K562 (cell line): ENCODE data around the gene KIF5C. TPM values are rescaled to one million over a fixed set of nuclear protein-coding genes. Genes with fewer than 3 reads are reported as not detected.
"Not testable (repeated sequence)": the region's sequence is repeated elsewhere in the genome, so short reads cannot be mapped to it uniquely, and the experiment has no call there.

Experiments used
- ATAC-seq: fragments of 200-7000 bp; cut with Tn5 transposase; 3 replicates; pipeline ENCODE4 v1.9.1; 2020; ENCODE audit warnings: moderate library complexity
- BruUV-seq: library from RNA; stranded (reverse); fragments of 400-500 nt; replicated peaks from 2 replicates; lab custom pipeline; 2021; lab: Mats Ljungman, UMichigan
- CTCF ChIA-PET: fragments of 300-600 bp; formaldehyde crosslinking; extraction: SDS; loops from one replicate; lab custom pipeline; 2021; ENCODE audit warnings: low intra/inter-chr PET ratio; lab: Yijun Ruan, JAX
- POLR2A ChIA-PET: fragments of 300-600, 350-650 bp; sonication (Branson Sonifier 250); formaldehyde crosslinking; extraction: SDS; loops from one replicate; lab custom pipeline; 2021; ENCODE audit warnings: antibody characterized with exemption, inconsistent platforms; lab: Yijun Ruan, JAX
- DNase-seq, 4 experiments: peaks; one replicate each; pipeline versions ENCODE4 v3.0.0 to v3.0.0-alpha.2; 2011 to 2018; ENCODE audit warnings: low spot score in 3 of 4, mixed read lengths in 3 of 4; ENCODE audit errors: extremely low read depth in 1 of 4
- FAIRE-seq: peaks from 2 replicates; lab custom pipeline; 2011; peaks lifted over from hg19 to GRCh38; lab: Jason Lieb, UNC
- H2AFZ ChIP-seq: 2 replicates; pipeline ENCODE4 v1.6.0; 2011; ENCODE audit warnings: low read depth, low read length, control low read depth, inconsistent platforms
- H3K27ac ChIP-seq: fragments of 200-600 bp; 3 replicates; pipeline ENCODE4 v1.8.0; 2011; ENCODE audit warnings: low read depth, mild to moderate bottlenecking, control low read depth, inconsistent platforms, low read length, moderate library complexity, mixed read lengths; ENCODE audit errors: extremely low read depth
- H3K27me3 ChIP-seq, 2 experiments: fragments of 300-600 bp in 1 of 2; 2 replicates in 1 of 2; 3 replicates in 1 of 2; pipeline versions ENCODE4 v1.6.0 to v1.8.0; 2011; ENCODE audit warnings: inconsistent platforms in 2 of 2, low read length in 2 of 2, mild to moderate bottlenecking in 1 of 2, mixed read lengths in 1 of 2, moderate library complexity in 1 of 2; ENCODE audit not compliant: control insufficient read depth in 2 of 2, insufficient read depth in 2 of 2
- H3K36me3 ChIP-seq: fragments of 300-600 bp; 3 replicates; pipeline ENCODE4 v1.8.0; 2011; ENCODE audit warnings: mild to moderate bottlenecking, low read length, inconsistent platforms; ENCODE audit not compliant: control insufficient read depth, insufficient read depth
- H3K4me1 ChIP-seq, 2 experiments: fragments of 200-600 bp in 1 of 2; replicated peaks in 1 of 2; 2 replicates in 1 of 2; 3 replicates in 1 of 2; pipeline versions ENCODE4 v1.5.1 to v1.8.0; 2011; ENCODE audit warnings: inconsistent platforms in 2 of 2, low read length in 2 of 2, mild to moderate bottlenecking in 1 of 2, mixed read lengths in 1 of 2, moderate library complexity in 1 of 2; ENCODE audit not compliant: control insufficient read depth in 2 of 2, insufficient read depth in 2 of 2
- H3K4me2 ChIP-seq: 2 replicates; pipeline ENCODE4 v1.6.1; 2011; ENCODE audit warnings: low read length, control low read depth, inconsistent platforms, mixed read lengths; ENCODE audit not compliant: insufficient read depth
- H3K4me3 ChIP-seq: fragments of 200-600 bp; sonication (generic), shearing (Covaris generic); 2 replicates; pipeline ENCODE4 v1.5.1; 2016; ENCODE audit warnings: control low read depth, inconsistent platforms
- H3K79me2 ChIP-seq: fragments of 200-600 bp; 3 replicates; pipeline ENCODE4 v1.8.0; 2011; ENCODE audit warnings: low read length, inconsistent platforms; ENCODE audit not compliant: control insufficient read depth, insufficient read depth
- H3K9ac ChIP-seq, 2 experiments: 2 replicates each; pipeline versions ENCODE4 v1.6.0 to v1.6.1; 2011; ENCODE audit warnings: low read depth in 2 of 2, low read length in 2 of 2, control low read depth in 1 of 2, inconsistent platforms in 1 of 2, mild to moderate bottlenecking in 1 of 2, mixed read lengths in 1 of 2; ENCODE audit not compliant: insufficient read depth in 1 of 2
- H3K9me1 ChIP-seq: one replicate; pipeline ENCODE4 v1.6.0; 2011; ENCODE audit warnings: inconsistent platforms, mild to moderate bottlenecking, low read length, moderate library complexity; ENCODE audit not compliant: control insufficient read depth, insufficient read depth
- H3K9me3 ChIP-seq: replicated peaks from 2 replicates; pipeline ENCODE4 v1.5.1; 2011; ENCODE audit warnings: low read depth, low read length, inconsistent platforms; ENCODE audit not compliant: control insufficient read depth, insufficient read depth
- H4K20me1 ChIP-seq: replicated peaks from 2 replicates; pipeline ENCODE4 v1.6.1; 2011; ENCODE audit warnings: low read length, inconsistent platforms, mixed read lengths; ENCODE audit not compliant: control insufficient read depth, insufficient read depth
- MCM5 ChIP-seq: fragments of 450-650 bp; IDR thresholded peaks from 2 replicates; pipeline ENCODE4 v1.6.1; 2016; ENCODE audit warnings: low read depth
- NCOA1 ChIP-seq: fragments of 450-650 bp; IDR thresholded peaks from 2 replicates; pipeline ENCODE4 v1.6.1; 2016; ENCODE audit warnings: low read depth
- RAD51 ChIP-seq: fragments of 450-650 bp; IDR thresholded peaks from 2 replicates; pipeline ENCODE4 v1.7.1; 2016; ENCODE audit warnings: low read depth, mild to moderate bottlenecking, borderline replicate concordance
- RUNX1 ChIP-seq: sonication (generic); IDR thresholded peaks from 2 replicates; pipeline ENCODE4 v1.6.1; 2016; ENCODE audit warnings: antibody characterized with exemption, low read depth
- WGBS: fragments of 100-300 bp; shearing (Covaris generic); methylation state at CpG from one replicate; pipeline ENCODE4 v1.1.6; 2016; ENCODE audit warnings: low coverage, mixed read lengths; ENCODE audit not compliant: insufficient coverage; ENCODE audit errors: missing lambda C conversion rate; 5-methylcytosine and 5-hydroxymethylcytosine counted together
- in situ Hi-C: fragments of 300-500 bp; cut with MboI; formaldehyde crosslinking; loops from 4 replicates; pipeline ENCODE4 v1.15.0; 2018; ENCODE audit warnings: inconsistent platforms, mixed read lengths
- intact Hi-C: fragments of 100-400 bp; cut with micrococcal nuclease; formaldehyde crosslinking; loops from 2 replicates; pipeline ENCODE4 v1.14.2; 2022
- polyA plus RNA-seq, 8 experiments: library from polyadenylated mRNA; depleted of rRNA in 4 of 8; stranded (reverse) in 5 of 8; unstranded in 3 of 8; fragments of >200 nt; fragmentation: Nextera tagmentation in 2 of 8; fragmentation: Illumina TruSeq in 1 of 8; extraction: Ambion mirVana in 2 of 8; extraction: Trizol in 1 of 8; gene quantifications; 2 replicates each; pipeline versions ENCODE4 v1.2.1 to v1.2.3, GENCODE V29; 2011 to 2014; ENCODE audit warnings: inconsistent platforms in 1 of 8, missing spikeins in 1 of 8
- total RNA-seq, 7 experiments: library from RNA; depleted of rRNA in 6 of 7; stranded (reverse); fragments of >200 nt in 6 of 7; fragmentation: Illumina TruSeq in 2 of 7; extraction: Trizol in 2 of 7; gene quantifications; 2 replicates each; pipeline versions ENCODE4 v1.2.1 to v1.2.3, GENCODE V29; 2011 to 2021; ENCODE audit warnings: low replicate concordance in 1 of 7
- TF ChIP-seq, protein P1 (sequence below): sonication (generic); formaldehyde crosslinking; IDR thresholded peaks from 2 replicates; pipeline ENCODE4 v1.5.0; 2020; ENCODE audit warnings: missing genetic modification reagents
- TF ChIP-seq, protein P2 (sequence below): sonication (generic); formaldehyde crosslinking; IDR thresholded peaks from 2 replicates; pipeline ENCODE4 v1.8.1; 2023; ENCODE audit warnings: mild to moderate bottlenecking, missing genetic modification reagents

The KIF5C gene
- total and polyA plus RNA-seq, 9 of the 15 experiments (the other 6 are each of a cell fraction or from before 2014, with no cell fraction given), result 0.01 to 0.09 (median 0.01) TPM; not detected in 6

DNA sequence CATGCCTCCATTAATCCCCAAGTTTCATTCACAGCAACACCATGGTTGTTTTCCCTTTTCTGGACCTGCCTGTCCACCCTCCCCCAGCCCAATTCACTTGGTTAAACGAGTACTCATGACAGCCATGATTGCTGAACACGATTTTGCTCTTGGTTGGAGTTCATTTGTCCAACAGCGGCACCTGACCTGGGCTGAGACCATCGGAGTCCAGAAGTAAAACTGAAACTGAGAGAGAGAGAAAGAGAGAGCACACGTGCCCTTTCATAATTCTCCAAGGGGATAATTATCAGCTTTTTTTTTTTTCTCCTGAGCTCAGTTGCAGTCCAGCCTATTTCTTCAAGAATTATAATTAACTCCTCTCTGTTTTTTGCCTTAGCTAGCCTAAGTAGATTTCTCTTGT lies 13.7 kb upstream of the KIF5C start:
- DNase-seq (no peak), ATAC-seq (peak; percentile 46), FAIRE-seq (no peak)
- CTCF ChIA-PET, result no interaction called here
- Histone ChIP-seq H3K27me3 (peaks cover 9 to 12% of the 10 kb centered on the region in 2 experiments; a peak in 2 of 5 replicates), H3K36me3 (no peaks in the 10 kb centered on the region), H3K9me3 (no peaks in the 10 kb centered on the region), H4K20me1 (no peaks in the 10 kb centered on the region), H3K27ac (no peak overlapping the region), H3K79me2 (no peaks in the 10 kb centered on the region), H3K9me1 (no peaks in the 10 kb centered on the region), H2AFZ (0 out of 2 replicates have a peak overlapping the region, but pooled peaks have one; percentile 34), H3K4me2 (no peak overlapping the region; the same call in 1 of the 2 replicates), H3K9ac (no peak overlapping the region), H3K4me1 (no peaks in the 10 kb centered on the region), H3K4me3 (no peak overlapping the region)
- WGBS, result 1% methylated on average over 5 of the region's 5 CpGs
- intact Hi-C loops, result no loop called here
- TF ChIP-seq, protein P1, sequence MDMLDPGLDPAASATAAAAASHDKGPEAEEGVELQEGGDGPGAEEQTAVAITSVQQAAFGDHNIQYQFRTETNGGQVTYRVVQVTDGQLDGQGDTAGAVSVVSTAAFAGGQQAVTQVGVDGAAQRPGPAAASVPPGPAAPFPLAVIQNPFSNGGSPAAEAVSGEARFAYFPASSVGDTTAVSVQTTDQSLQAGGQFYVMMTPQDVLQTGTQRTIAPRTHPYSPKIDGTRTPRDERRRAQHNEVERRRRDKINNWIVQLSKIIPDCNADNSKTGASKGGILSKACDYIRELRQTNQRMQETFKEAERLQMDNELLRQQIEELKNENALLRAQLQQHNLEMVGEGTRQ (CRISPR knock-in tag), result peak; percentile 22; the same call in 1 of the 2 replicates
- TF ChIP-seq MCM5, result no peak
- TF ChIP-seq RUNX1, result no peak
- TF ChIP-seq, protein P2, sequence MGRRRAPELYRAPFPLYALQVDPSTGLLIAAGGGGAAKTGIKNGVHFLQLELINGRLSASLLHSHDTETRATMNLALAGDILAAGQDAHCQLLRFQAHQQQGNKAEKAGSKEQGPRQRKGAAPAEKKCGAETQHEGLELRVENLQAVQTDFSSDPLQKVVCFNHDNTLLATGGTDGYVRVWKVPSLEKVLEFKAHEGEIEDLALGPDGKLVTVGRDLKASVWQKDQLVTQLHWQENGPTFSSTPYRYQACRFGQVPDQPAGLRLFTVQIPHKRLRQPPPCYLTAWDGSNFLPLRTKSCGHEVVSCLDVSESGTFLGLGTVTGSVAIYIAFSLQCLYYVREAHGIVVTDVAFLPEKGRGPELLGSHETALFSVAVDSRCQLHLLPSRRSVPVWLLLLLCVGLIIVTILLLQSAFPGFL (CRISPR knock-in tag), result no peak
- no peak for TF ChIP-seq NCOA1
- peak; percentile 26; the same call in 1 of the 2 replicates for TF ChIP-seq RAD51
- in situ Hi-C loops, result no loop called here
- BruUV-seq, result no TSS peak
- POLR2A ChIA-PET, result interaction anchor here (0.7 to 1.2 kb wide), 2 partner anchors 12 to 215 kb away, joined by 3 to 4 read pairs; no protein-coding TSS in a partner anchor

DNA sequence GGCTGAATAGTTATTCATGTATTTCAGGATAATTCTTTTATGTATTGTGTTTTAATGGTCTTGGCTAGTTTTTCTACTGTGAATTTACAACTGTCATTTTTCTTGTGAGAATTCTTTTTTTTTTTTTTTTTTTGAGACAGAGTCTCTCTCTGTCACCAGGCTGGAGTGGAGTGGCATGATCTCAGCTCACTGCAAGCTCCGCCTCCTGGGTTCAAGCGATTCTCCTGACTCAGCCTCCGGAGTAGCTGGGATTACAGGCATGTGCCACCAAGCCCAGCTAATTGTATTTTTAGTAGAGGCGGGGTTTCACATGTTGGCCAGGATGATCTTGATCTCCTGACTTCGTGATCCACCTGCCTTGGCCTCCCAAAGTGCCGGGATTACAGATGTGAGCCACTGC lies 12.5 kb upstream of the KIF5C start:
- CTCF ChIA-PET, H3K4me2 ChIP-seq, H3K4me3 ChIP-seq, DNase-seq, H3K79me2 ChIP-seq, in situ Hi-C loops, H3K9me3 ChIP-seq, FAIRE-seq, H2AFZ ChIP-seq, BruUV-seq, H3K27ac ChIP-seq, intact Hi-C loops, ATAC-seq, H3K4me1 ChIP-seq, H4K20me1 ChIP-seq, H3K9me1 ChIP-seq, H3K9ac ChIP-seq, H3K36me3 ChIP-seq: not testable (repeated sequence)
- POLR2A ChIA-PET, result interaction anchor here (0.9 kb wide), 1 partner anchor 14 kb away, joined by 3 read pairs; no protein-coding TSS in a partner anchor
- WGBS, result under 1% methylated on average over 6 of the region's 6 CpGs
- H3K27me3 ChIP-seq, result peaks cover 9 to 16% of the 10 kb centered on the region in 2 experiments; a peak in 3 of 5 replicates
